ENCODE results near the gene SLBP. TPM values are rescaled to one million over a fixed set of nuclear protein-coding genes. Genes with fewer than 3 reads are reported as not detected.
"Not testable (repeated sequence)": the region's sequence is repeated elsewhere in the genome, so short reads cannot be mapped to it uniquely, and the experiment has no call there.

Gene SLBP
- polyA plus RNA-seq, 4 donors, result 25.5 to 38.4 (median 27.9) TPM

DNA sequence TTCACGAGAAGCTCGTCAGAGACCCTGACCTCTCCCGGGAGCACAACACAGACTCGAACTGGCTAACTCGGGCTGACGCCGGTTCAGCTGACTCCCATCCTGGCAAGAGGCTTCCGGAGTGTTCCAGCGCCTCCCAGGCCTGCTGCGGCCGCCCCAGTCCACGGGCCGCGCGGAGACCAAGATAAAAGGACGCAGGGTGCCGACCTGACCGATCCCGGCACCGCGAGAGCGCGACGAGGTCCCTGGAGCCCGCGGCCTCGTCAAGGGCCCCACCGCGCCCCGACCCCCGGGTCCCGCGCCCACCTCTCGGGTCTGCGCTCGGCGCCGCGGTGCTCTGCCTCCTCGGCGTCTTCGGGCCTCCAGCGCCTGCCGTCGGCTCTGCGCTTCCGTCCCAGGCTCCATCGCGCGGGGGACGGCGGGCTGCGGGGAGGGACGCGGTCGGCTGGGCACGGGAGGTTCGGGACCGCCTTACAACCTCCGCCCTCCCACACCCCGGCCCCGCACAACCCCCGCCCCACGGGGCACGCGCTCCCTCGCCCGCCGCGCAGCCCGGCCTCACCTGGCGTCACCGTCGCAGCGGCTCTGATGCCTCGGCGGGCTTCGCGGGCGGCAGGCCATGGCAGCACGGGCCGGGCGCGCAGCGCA is 426 bp downstream of the SLBP start:
- no peak for FAIRE-seq
- H3K4me1 ChIP-seq (ENCODE audit: control insufficient read depth in 3 of 3, insufficient read depth in 2 of 3, low read depth in 1 of 3, low read length in 2 of 3), result peaks cover 0 to 21% (median 0%) of the 10 kb centered on the region in 3 donors
- WGBS, 3 donors, result 1% methylated on average over 52 to 85 of the region's 85 CpGs
- no peaks in the 10 kb centered on the region for H3K9me3 ChIP-seq (ENCODE audit: control insufficient read depth in 2 of 2, insufficient read depth in 1 of 2, low read depth in 1 of 2, low read length in 1 of 2)
- H3K4me3 ChIP-seq (ENCODE audit: low read depth in 1 of 3, low read length in 3 of 3), result peak overlapping the region; percentile 51 to 89 (median 67)
- DNase-seq, result peak; percentile 57 to 79
- H3K27ac ChIP-seq (ENCODE audit: low read depth in 1 of 3, low read length in 2 of 3), result peak overlapping the region; percentile 76 to 100 (median 98)
- no peaks in the 10 kb centered on the region for H3K27me3 ChIP-seq (ENCODE audit: control insufficient read depth in 3 of 3, insufficient read depth in 3 of 3, low read length in 3 of 3)
- H3K36me3 ChIP-seq (ENCODE audit: control insufficient read depth in 3 of 3, insufficient read depth in 2 of 3, low read depth in 1 of 3, low read length in 3 of 3), result peaks cover 0 to 36% (median 0%) of the 10 kb centered on the region in 3 donors

DNA sequence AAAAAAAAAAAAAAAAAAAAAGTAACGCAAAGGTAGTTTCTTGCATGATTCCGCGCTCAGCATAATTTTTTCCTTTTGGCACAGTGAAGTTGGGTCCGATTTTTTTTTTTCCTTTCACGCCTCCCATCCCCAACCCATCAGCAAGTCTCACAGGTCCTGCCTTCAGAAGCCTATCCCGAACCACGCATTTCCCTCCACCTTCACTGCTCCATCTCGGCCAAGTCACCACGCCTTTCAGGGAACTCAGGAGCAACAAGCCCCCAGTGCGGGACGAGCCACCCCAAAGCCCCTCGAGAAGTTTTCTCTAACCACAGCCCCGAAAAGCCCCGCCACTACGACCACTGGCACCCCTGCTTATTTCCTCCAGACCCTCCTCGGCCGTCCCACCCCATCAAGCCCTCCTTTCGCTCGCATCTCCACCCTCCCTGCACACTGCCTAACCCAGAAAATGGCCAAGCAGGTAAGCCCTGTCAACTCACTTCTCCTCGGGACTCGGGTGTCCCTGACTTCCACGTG is 1.0 kb downstream of the SLBP start:
- FAIRE-seq, result no peak
- DNase-seq, result no peak
- Histone ChIP-seq H3K27ac (ENCODE audit: low read depth in 1 of 3, low read length in 2 of 3) (peak overlapping the region; percentile 76 to 100 (median 98)), H3K4me1 (ENCODE audit: control insufficient read depth in 3 of 3, insufficient read depth in 2 of 3, low read depth in 1 of 3, low read length in 2 of 3) (peaks cover 0 to 21% (median 0%) of the 10 kb centered on the region in 3 donors), H3K36me3 (ENCODE audit: control insufficient read depth in 3 of 3, insufficient read depth in 2 of 3, low read depth in 1 of 3, low read length in 3 of 3) (peaks cover 0 to 36% (median 4%) of the 10 kb centered on the region in 3 donors), H3K4me3 (ENCODE audit: low read depth in 1 of 3, low read length in 3 of 3) (peak overlapping the region; percentile 51 to 89 (median 67)), H3K27me3 (ENCODE audit: control insufficient read depth in 3 of 3, insufficient read depth in 3 of 3, low read length in 3 of 3) (no peaks in the 10 kb centered on the region), H3K9me3 (ENCODE audit: control insufficient read depth in 2 of 2, insufficient read depth in 1 of 2, low read depth in 1 of 2, low read length in 1 of 2) (no peaks in the 10 kb centered on the region)
- 2 to 11% (median 5%) methylated on average over 22 of the region's 22 CpGs for WGBS, 3 donors

DNA sequence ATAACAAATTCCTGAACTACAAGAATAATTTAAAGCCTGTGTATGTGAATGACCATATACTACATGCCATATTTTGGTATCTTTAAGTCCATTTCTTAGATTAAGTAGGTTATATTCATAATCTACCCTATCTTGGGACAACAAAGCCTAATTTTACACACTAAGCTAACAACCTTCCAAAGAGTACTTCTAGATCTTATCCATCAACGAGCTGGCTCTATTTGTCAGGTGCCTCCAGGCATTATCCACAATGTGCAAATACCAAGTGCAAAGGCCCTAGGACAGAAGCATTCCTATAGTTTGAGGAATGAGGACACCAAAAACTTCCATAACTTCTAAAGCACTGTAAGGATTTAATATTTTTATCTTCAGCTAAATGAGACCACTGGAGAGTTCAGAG is 3.5 kb downstream of the SLBP start:
- H3K9me3 ChIP-seq (ENCODE audit: control insufficient read depth in 2 of 2, insufficient read depth in 1 of 2, low read depth in 1 of 2, low read length in 1 of 2), result no peaks in the 10 kb centered on the region
- peaks cover 0 to 29% (median 8%) of the 10 kb centered on the region in 3 donors for H3K36me3 ChIP-seq (ENCODE audit: control insufficient read depth in 3 of 3, insufficient read depth in 2 of 3, low read depth in 1 of 3, low read length in 3 of 3)
- no peak overlapping the region for H3K27ac ChIP-seq (ENCODE audit: low read depth in 1 of 3, low read length in 2 of 3)
- H3K27me3 ChIP-seq (ENCODE audit: control insufficient read depth in 3 of 3, insufficient read depth in 3 of 3, low read length in 3 of 3), result no peaks in the 10 kb centered on the region
- H3K4me1 ChIP-seq (ENCODE audit: control insufficient read depth in 3 of 3, insufficient read depth in 2 of 3, low read depth in 1 of 3, low read length in 2 of 3), result peaks cover 0 to 21% (median 0%) of the 10 kb centered on the region in 3 donors
- DNase-seq (no peak), FAIRE-seq (no peak)
- no peak overlapping the region for H3K4me3 ChIP-seq (ENCODE audit: low read depth in 1 of 3, low read length in 3 of 3)
- 12 to 47% (median 26%) methylated on average over 1 of the region's 1 CpG for WGBS, 3 donors

DNA sequence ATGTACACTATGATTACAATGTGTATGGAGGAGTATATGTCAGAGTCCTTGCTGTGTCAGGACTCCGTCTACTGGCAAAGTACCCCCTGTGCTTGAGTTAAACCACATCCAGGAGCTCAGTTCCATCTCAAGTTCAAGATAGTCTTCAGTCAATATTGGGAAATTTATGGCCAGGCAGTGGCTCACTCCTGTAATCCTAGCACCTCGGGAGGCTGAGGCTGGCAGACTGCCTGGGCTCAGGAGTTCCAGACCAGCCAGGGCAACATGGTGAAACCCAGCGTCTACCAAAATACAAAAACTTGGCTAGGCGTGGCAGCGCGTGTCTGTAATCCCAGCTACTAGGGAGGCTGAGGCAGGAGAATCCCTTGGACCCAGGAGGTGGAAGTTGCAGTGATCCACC is 5.8 kb downstream of the SLBP start:
- FAIRE-seq (no peak), DNase-seq (no peak)
- no peak overlapping the region for H3K27ac ChIP-seq (ENCODE audit: low read depth in 1 of 3, low read length in 2 of 3)
- H3K27me3 ChIP-seq (ENCODE audit: control insufficient read depth in 3 of 3, insufficient read depth in 3 of 3, low read length in 3 of 3), result no peaks in the 10 kb centered on the region
- peaks cover 4 to 41% (median 13%) of the 10 kb centered on the region in 3 donors for H3K36me3 ChIP-seq (ENCODE audit: control insufficient read depth in 3 of 3, insufficient read depth in 2 of 3, low read depth in 1 of 3, low read length in 3 of 3)
- H3K9me3 ChIP-seq (ENCODE audit: control insufficient read depth in 2 of 2, insufficient read depth in 1 of 2, low read depth in 1 of 2, low read length in 1 of 2), result no peaks in the 10 kb centered on the region
- WGBS, 3 donors, result 87 to 95% (median 92%) methylated on average over 6 of the region's 6 CpGs
- no peak overlapping the region for H3K4me3 ChIP-seq (ENCODE audit: low read depth in 1 of 3, low read length in 3 of 3)
- H3K4me1 ChIP-seq (ENCODE audit: control insufficient read depth in 3 of 3, insufficient read depth in 2 of 3, low read depth in 1 of 3, low read length in 2 of 3), result peaks cover 0 to 17% (median 0%) of the 10 kb centered on the region in 3 donors

DNA sequence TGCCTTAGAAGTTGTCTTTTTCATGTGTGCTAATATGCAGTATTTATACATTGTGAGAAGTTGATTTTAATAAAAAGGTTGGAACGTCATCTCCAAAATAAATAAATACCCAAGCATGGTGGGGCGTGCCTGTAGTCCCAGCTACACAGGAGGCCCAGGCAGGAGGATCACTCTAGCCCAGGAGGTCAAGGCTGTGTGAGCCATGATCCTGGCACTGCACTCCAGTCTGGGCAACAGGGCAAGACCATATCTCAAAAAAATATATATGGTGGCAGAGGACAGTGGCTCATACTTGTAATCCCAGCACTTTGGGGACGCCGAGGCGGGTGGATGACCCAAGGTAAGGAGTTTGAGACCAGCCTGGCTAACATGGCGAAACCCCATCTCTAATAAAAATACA is 6.4 kb downstream of the SLBP start:
- no peak for DNase-seq

DNA sequence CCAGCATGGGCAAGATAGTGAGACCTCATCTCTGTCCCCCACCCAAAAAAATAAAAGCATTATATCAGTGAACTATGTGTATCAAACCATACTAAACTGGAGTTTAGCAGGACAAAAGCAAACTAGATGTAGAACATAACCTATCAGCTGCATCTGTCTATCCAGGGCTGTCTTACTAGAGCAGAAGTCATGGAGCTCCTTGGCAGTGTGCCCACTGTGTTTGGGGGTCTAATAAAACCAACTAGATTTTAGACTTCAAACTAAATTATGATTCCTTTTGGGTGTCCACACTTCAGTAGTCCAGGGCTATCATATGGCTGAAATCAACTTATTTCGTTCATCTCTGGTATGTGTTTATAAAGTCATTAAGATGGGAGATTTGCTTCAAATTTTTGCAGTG is 8.3 kb downstream of the SLBP start:
- Histone ChIP-seq H3K27me3 (ENCODE audit: control insufficient read depth in 3 of 3, insufficient read depth in 3 of 3, low read length in 3 of 3) (no peaks in the 10 kb centered on the region), H3K4me1 (ENCODE audit: control insufficient read depth in 3 of 3, insufficient read depth in 2 of 3, low read depth in 1 of 3, low read length in 2 of 3) (no peaks in the 10 kb centered on the region), H3K4me3 (ENCODE audit: low read depth in 1 of 3, low read length in 3 of 3) (no peak overlapping the region), H3K9me3 (ENCODE audit: control insufficient read depth in 2 of 2, insufficient read depth in 1 of 2, low read depth in 1 of 2, low read length in 1 of 2) (no peaks in the 10 kb centered on the region), H3K36me3 (ENCODE audit: control insufficient read depth in 3 of 3, insufficient read depth in 2 of 3, low read depth in 1 of 3, low read length in 3 of 3) (peaks cover 8 to 44% (median 15%) of the 10 kb centered on the region in 3 donors), H3K27ac (ENCODE audit: low read depth in 1 of 3, low read length in 2 of 3) (no peak overlapping the region)
- 75 to 88% (median 78%) methylated on average over 1 of the region's 1 CpG for WGBS, 3 donors
- DNase-seq, result no peak
- no peak for FAIRE-seq

More for the DNA sequence above, 6.4 kb downstream of the SLBP start:
- no peak for FAIRE-seq
- H3K36me3 ChIP-seq (ENCODE audit: control insufficient read depth in 3 of 3, insufficient read depth in 2 of 3, low read depth in 1 of 3, low read length in 3 of 3), result peaks cover 4 to 44% (median 13%) of the 10 kb centered on the region in 3 donors
- no peak overlapping the region for H3K4me3 ChIP-seq (ENCODE audit: low read depth in 1 of 3, low read length in 3 of 3)
- H3K27ac ChIP-seq (ENCODE audit: low read depth in 1 of 3, low read length in 2 of 3), result no peak overlapping the region
- 97 to 100% (median 97%) methylated on average over 6 of the region's 6 CpGs for WGBS, 3 donors
- peaks cover 0 to 12% (median 0%) of the 10 kb centered on the region in 3 donors for H3K4me1 ChIP-seq (ENCODE audit: control insufficient read depth in 3 of 3, insufficient read depth in 2 of 3, low read depth in 1 of 3, low read length in 2 of 3)
- no peaks in the 10 kb centered on the region for H3K27me3 ChIP-seq (ENCODE audit: control insufficient read depth in 3 of 3, insufficient read depth in 3 of 3, low read length in 3 of 3)
- no peaks in the 10 kb centered on the region for H3K9me3 ChIP-seq (ENCODE audit: control insufficient read depth in 2 of 2, insufficient read depth in 1 of 2, low read depth in 1 of 2, low read length in 1 of 2)

DNA sequence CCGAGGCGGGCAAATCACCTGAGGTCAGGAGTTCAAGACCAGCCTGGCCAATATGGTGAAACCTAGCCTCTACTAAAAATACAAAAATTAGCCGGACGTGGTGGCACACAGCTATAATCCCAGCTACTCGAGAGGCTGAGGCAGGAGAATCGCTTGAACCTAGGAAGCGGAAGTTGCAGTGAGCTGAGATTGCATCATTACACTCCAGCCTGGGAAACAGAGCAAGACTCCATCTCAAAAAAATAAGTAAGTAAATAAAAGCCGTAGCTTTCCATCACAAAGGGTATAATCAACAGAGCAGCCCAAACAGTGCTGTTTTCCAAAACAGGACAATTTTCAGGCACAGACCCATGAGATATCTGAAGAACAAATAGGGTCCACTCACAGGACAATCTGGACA is 10.4 kb downstream of the SLBP start:
- peaks cover 12 to 60% (median 21%) of the 10 kb centered on the region in 3 donors for H3K36me3 ChIP-seq (ENCODE audit: control insufficient read depth in 3 of 3, insufficient read depth in 2 of 3, low read depth in 1 of 3, low read length in 3 of 3)

DNA sequence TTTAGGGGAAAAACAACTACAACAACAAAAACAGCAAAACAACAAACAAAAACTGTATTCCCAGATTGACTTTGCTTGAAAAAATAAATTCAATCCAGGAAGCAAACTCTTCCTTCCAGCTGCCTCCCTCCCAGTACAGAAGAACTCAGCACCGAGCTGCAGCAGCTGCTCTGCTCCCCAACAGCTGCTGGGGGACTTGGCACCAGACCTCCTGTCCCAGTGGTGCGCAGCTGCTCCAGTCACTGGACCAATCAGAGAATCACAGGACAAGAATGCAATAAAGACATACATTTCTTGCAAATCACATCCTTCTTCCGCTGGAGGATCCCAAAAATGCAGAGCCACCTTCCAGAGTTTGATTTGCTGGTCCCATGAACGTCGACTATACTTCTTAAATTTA is 16.2 kb downstream of the SLBP start:
- H3K4me3 ChIP-seq (ENCODE audit: low read depth in 1 of 3, low read length in 3 of 3), result no peak overlapping the region

More for the DNA sequence above, 10.4 kb downstream of the SLBP start:
- WGBS, 3 donors, result 88 to 92% (median 90%) methylated on average over 8 of the region's 8 CpGs
- H3K9me3 ChIP-seq (ENCODE audit: control insufficient read depth in 2 of 2, insufficient read depth in 1 of 2, low read depth in 1 of 2, low read length in 1 of 2); H3K4me1 ChIP-seq (ENCODE audit: control insufficient read depth in 3 of 3, insufficient read depth in 2 of 3, low read depth in 1 of 3, low read length in 2 of 3); H3K27ac ChIP-seq (ENCODE audit: low read depth in 1 of 3, low read length in 2 of 3); DNase-seq; FAIRE-seq; H3K4me3 ChIP-seq (ENCODE audit: low read depth in 1 of 3, low read length in 3 of 3); H3K27me3 ChIP-seq (ENCODE audit: control insufficient read depth in 3 of 3, insufficient read depth in 3 of 3, low read length in 3 of 3): not testable (repeated sequence)

More for the DNA sequence above, 16.2 kb downstream of the SLBP start:
- Histone ChIP-seq H3K27ac (ENCODE audit: low read depth in 1 of 3, low read length in 2 of 3) (no peak overlapping the region), H3K9me3 (ENCODE audit: control insufficient read depth in 2 of 2, insufficient read depth in 1 of 2, low read depth in 1 of 2, low read length in 1 of 2) (no peaks in the 10 kb centered on the region), H3K36me3 (ENCODE audit: control insufficient read depth in 3 of 3, insufficient read depth in 2 of 3, low read depth in 1 of 3, low read length in 3 of 3) (peaks cover 9 to 75% (median 22%) of the 10 kb centered on the region in 3 donors), H3K4me1 (ENCODE audit: control insufficient read depth in 3 of 3, insufficient read depth in 2 of 3, low read depth in 1 of 3, low read length in 2 of 3) (no peaks in the 10 kb centered on the region), H3K27me3 (ENCODE audit: control insufficient read depth in 3 of 3, insufficient read depth in 3 of 3, low read length in 3 of 3) (no peaks in the 10 kb centered on the region)
- WGBS, 3 donors, result 66 to 82% (median 80%) methylated on average over 5 of the region's 5 CpGs
- FAIRE-seq (no peak), DNase-seq (no peak)
